B cell (primary cell): Measurements from ENCODE around the gene CEP112. TPM values are rescaled to one million over a fixed set of nuclear protein-coding genes. Genes with fewer than 3 reads are reported as not detected.

Experiments
- ATAC-seq: fragments of 200-7000 bp; cut with Tn5 transposase; one replicate; pipeline ENCODE4 v1.10.0; 2021; ENCODE audit warnings: low read depth, mild to moderate bottlenecking, moderate number of reproducible peaks, moderate library complexity
- CTCF ChIA-PET: fragments of 350-600 bp; sonication (Branson Sonifier 250); formaldehyde crosslinking; loops from one replicate; lab custom pipeline; 2021; ENCODE audit warnings: antibody characterized with exemption, inconsistent platforms; lab: Charles Lee
- POLR2A ChIA-PET: fragments of 350-600 bp; sonication (Branson Sonifier 250); formaldehyde crosslinking; loops from one replicate; lab custom pipeline; 2021; ENCODE audit warnings: antibody characterized with exemption; lab: Charles Lee
- DNase-seq: peaks from one replicate; pipeline ENCODE4 v3.0.0; 2013
- H2AFZ ChIP-seq: 2 replicates; pipeline ENCODE4 v1.6.1; 2012; ENCODE audit warnings: mild to moderate bottlenecking, low read depth, low read length; ENCODE audit not compliant: insufficient read depth, poor library complexity, severe bottlenecking
- H3K27ac ChIP-seq, 2 donors: 1 replicate in 1 of 2; 2 replicates in 1 of 2; pipeline ENCODE4 v1.5.1; 2012 to 2013; ENCODE audit warnings: low read length in 2 of 2, mild to moderate bottlenecking in 2 of 2, moderate library complexity in 1 of 2
- H3K27me3 ChIP-seq, 4 experiments: fragments of 200-600 bp in 1 of 4; sonication (generic) in 1 of 4; replicated peaks in 1 of 4; 1 replicate in 2 of 4; 2 replicates in 2 of 4; pipeline versions ENCODE4 v1.6.1 to v1.7.0; 2013 to 2016; ENCODE audit warnings: low read length in 3 of 4, mild to moderate bottlenecking in 2 of 4, mixed read lengths in 1 of 4, moderate library complexity in 1 of 4; ENCODE audit not compliant: insufficient read depth in 4 of 4, control insufficient read depth in 3 of 4; ENCODE audit errors: control extremely low read depth in 1 of 4
- H3K36me3 ChIP-seq, 2 experiments: replicated peaks in 1 of 2; 1 replicate in 1 of 2; 2 replicates in 1 of 2; pipeline versions ENCODE4 v1.6.1 to v1.7.1; 2013; ENCODE audit warnings: low read length in 1 of 2; ENCODE audit not compliant: insufficient read depth in 2 of 2, control insufficient read depth in 1 of 2; ENCODE audit errors: control extremely low read depth in 1 of 2, extremely low read depth in 1 of 2
- H3K4me1 ChIP-seq, 2 donors: fragments of 200-600 bp in 1 of 2; sonication (generic) in 1 of 2; 1 replicate in 1 of 2; 2 replicates in 1 of 2; pipeline versions ENCODE4 v1.5.1 to v1.6.1; 2013 to 2017; ENCODE audit warnings: low read length in 2 of 2; ENCODE audit not compliant: control insufficient read depth in 2 of 2, insufficient read depth in 2 of 2
- H3K4me2 ChIP-seq: replicated peaks from 2 replicates; pipeline ENCODE3; 2012; ENCODE audit warnings: mild to moderate bottlenecking, low read depth, low read length; ENCODE audit not compliant: poor library complexity, severe bottlenecking
- H3K4me3 ChIP-seq, 5 experiments: fragments of 200-600 bp in 1 of 5; sonication (generic) in 1 of 5; 1 replicate in 3 of 5; 2 replicates in 2 of 5; pipeline versions ENCODE4 v1.5.1 to v1.7.0; 2011 to 2016; ENCODE audit warnings: low read length in 4 of 5, mild to moderate bottlenecking in 4 of 5, low read depth in 2 of 5, control low read depth in 1 of 5, moderate library complexity in 1 of 5; ENCODE audit not compliant: insufficient read depth in 1 of 5; ENCODE audit errors: control extremely low read depth in 1 of 5, extremely low read depth in 1 of 5
- H3K79me2 ChIP-seq: fragments of 200-600 bp; sonication (generic); one replicate; pipeline ENCODE4 v1.6.0; 2016; ENCODE audit warnings: low read length; ENCODE audit not compliant: control insufficient read depth, insufficient read depth
- H3K9ac ChIP-seq: fragments of 200-600 bp; sonication (generic); 2 replicates; pipeline ENCODE4 v1.6.1; 2017; ENCODE audit warnings: mild to moderate bottlenecking, low read length, moderate library complexity
- H3K9me3 ChIP-seq, 3 donors: one replicate each; pipeline versions ENCODE4 v1.6.1 to v1.7.1; 2013; ENCODE audit warnings: low read length in 2 of 3; ENCODE audit not compliant: control insufficient read depth in 2 of 3, insufficient read depth in 1 of 3; ENCODE audit errors: control extremely low read depth in 1 of 3
- H4K20me1 ChIP-seq: 2 replicates; pipeline ENCODE4 v1.6.0; 2012; ENCODE audit warnings: mild to moderate bottlenecking, low read length; ENCODE audit not compliant: insufficient read depth, control insufficient read depth, poor library complexity, severe bottlenecking
- H3K27ac Mint-ChIP-seq: one replicate; pipeline ENCODE4 v1.8.0; 2021; ENCODE audit warnings: mixed read lengths
- H3K27me3 Mint-ChIP-seq: one replicate; pipeline ENCODE4 v1.8.0; 2021; ENCODE audit warnings: mixed read lengths
- H3K4me1 Mint-ChIP-seq: one replicate; pipeline ENCODE4 v1.8.0; 2021; ENCODE audit warnings: mixed read lengths
- H3K4me3 Mint-ChIP-seq: one replicate; pipeline ENCODE4 v1.8.0; 2021; ENCODE audit warnings: mixed read lengths
- H3K9me3 Mint-ChIP-seq: one replicate; pipeline ENCODE4 v1.8.0; 2022; ENCODE audit warnings: mixed read lengths; ENCODE audit not compliant: insufficient read depth
- CTCF ChIP-seq: fragments of 200-600 bp; IDR thresholded peaks from one replicate; pipeline ENCODE4 v1.8.0; 2022; ENCODE audit warnings: antibody characterized with exemption, mild to moderate bottlenecking
- EZH2 ChIP-seq: IDR thresholded peaks from 2 replicates; pipeline ENCODE4 v1.6.1; 2012; ENCODE audit warnings: borderline replicate concordance, low read depth, mild to moderate bottlenecking, moderate library complexity, low read length; ENCODE audit not compliant: insufficient read depth, poor library complexity, severe bottlenecking
- WGBS: methylation state at CpG from one replicate; pipeline ENCODE4 v1.1.5; 2013; ENCODE audit warnings: missing lambda C conversion rate; ENCODE audit not compliant: insufficient coverage; 5-methylcytosine and 5-hydroxymethylcytosine counted together
- intact Hi-C: fragments of 100-400 bp; cut with micrococcal nuclease; formaldehyde crosslinking; loops from one replicate; pipeline ENCODE4 v1.10.0; 2022
- polyA plus RNA-seq: library from polyadenylated mRNA; depleted of rRNA; stranded (reverse); fragments of >200 nt; gene quantifications from 2 replicates; pipeline ENCODE4 v1.2.3, GENCODE V29; 2012
- total RNA-seq, 2 donors: library from RNA; stranded (reverse); fragments of 120-200 nt in 1 of 2; gene quantifications; 1 replicate in 1 of 2; 2 replicates in 1 of 2; pipeline versions ENCODE4 v1.2.3 to v1.2.4, GENCODE V29; 2013 to 2022

CEP112 gene
- total and polyA plus RNA-seq, 2 donors (not counting 1 experiment from before 2014, with no cell fraction given): 0.57 to 4.6 TPM

GRCh38 chr17:66228887-66229782, 37.2 kb upstream of the CEP112 start, which contains the start of gene APOH:
TSS of gene APOH (minus strand) at chr17:66229415. CDS start at chr17:66229379, 36 bp downstream.
- intact Hi-C loops: no loop called here
- H3K79me2 ChIP-seq: no peaks in the 10 kb centered on the region
- H4K20me1 ChIP-seq: no peaks in the 10 kb centered on the region
- H2AFZ ChIP-seq: no peak within 1 kb of the TSS
- Mint-ChIP-seq H3K4me1 (no peaks in the 10 kb centered on the region), H3K9me3 (no peaks in the 10 kb centered on the region), H3K27me3 (peaks cover 12% of the 10 kb centered on the region), H3K4me3 (no peak within 1 kb of the TSS), H3K27ac (no peak within 1 kb of the TSS)
- H3K9ac ChIP-seq: no peak within 1 kb of the TSS
- CTCF ChIA-PET: no interaction called here
- TF ChIP-seq CTCF: no peak
- no peak for TF ChIP-seq EZH2
- ATAC-seq: no peak
- H3K36me3 ChIP-seq: no peaks in the 10 kb centered on the region
- H3K4me2 ChIP-seq: no peak within 1 kb of the TSS
- no peak for DNase-seq
- H3K27ac ChIP-seq: no peak within 1 kb of the TSS
- POLR2A ChIA-PET: no interaction called here
- no peaks in the 10 kb centered on the region for H3K4me1 ChIP-seq
- peaks cover 0 to 3% (median 0%) of the 10 kb centered on the region in 4 experiments for H3K27me3 ChIP-seq
- no peak within 1 kb of the TSS for H3K4me3 ChIP-seq
- no peaks in the 10 kb centered on the region for H3K9me3 ChIP-seq
- 92% methylated on average over 8 of the region's 20 CpGs for WGBS
